SK-N-MC (cell line): ENCODE measurements around the gene NF2.

Experiments
- EZH2 ChIP-seq: fragments of 200-600 bp; sonication (generic); IDR thresholded peaks from one replicate; pipeline ENCODE4 v1.6.1; 2017; ENCODE audit warnings: antibody characterized with exemption
- FOXP2 ChIP-seq: optimal IDR thresholded peaks from 2 replicates; pipeline ENCODE3; 2011; ENCODE audit warnings: mild to moderate bottlenecking, moderate library complexity; ENCODE audit not compliant: insufficient read depth; ENCODE audit errors: extremely low read length, control extremely low read depth
- POLR2AphosphoS5 ChIP-seq: IDR thresholded peaks from 2 replicates; pipeline ENCODE4 v1.6.1; 2012; ENCODE audit warnings: mild to moderate bottlenecking, low read depth, low read length, borderline replicate concordance

DNA sequence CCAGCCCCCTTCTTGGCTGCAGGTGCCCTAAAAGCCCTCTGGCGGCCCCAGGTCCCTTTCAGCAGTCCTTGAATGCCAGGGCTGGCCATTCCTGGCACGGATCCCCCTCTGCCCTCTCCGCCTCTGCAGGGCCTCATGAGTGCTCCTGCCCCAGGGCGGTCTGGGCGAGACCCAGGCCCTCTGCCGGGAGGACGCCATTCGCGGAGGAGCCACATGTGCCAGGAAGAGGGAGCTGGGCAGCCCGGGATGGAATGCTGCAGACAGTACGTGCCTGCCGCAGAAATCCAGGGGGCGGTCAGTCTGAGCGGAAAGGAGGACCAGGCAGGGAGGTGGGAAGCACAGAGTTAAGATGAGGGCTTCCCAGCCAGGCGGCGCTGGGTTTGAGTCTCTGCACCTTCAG, 119.2 kb downstream of the NF2 start:
- no peak for TF ChIP-seq EZH2
- TF ChIP-seq POLR2AphosphoS5: no peak
- TF ChIP-seq FOXP2: no peak
